Esophagus muscularis mucosa (tissue), 4 donors: ENCODE data around the gene FAM13A. TPM values are rescaled to one million over a fixed set of nuclear protein-coding genes. Genes with fewer than 3 reads are reported as not detected.
"Not testable (repeated sequence)": the region's sequence is repeated elsewhere in the genome, so short reads cannot be mapped to it uniquely, and the experiment has no call there.

Experiments used
- DNase-seq: peaks from one replicate; pipeline ENCODE4 v3.0.0-alpha.2; 2017; ENCODE audit errors: extremely low spot score
- H3K27ac ChIP-seq, 4 donors: fragments of 200-600 bp; sonication (generic); replicated peaks in 1 of 4; 1 replicate in 3 of 4; 2 replicates in 1 of 4; pipeline ENCODE4 v1.5.1; 2016 to 2019; ENCODE audit warnings: mild to moderate bottlenecking in 1 of 4
- H3K27me3 ChIP-seq, 4 donors: fragments of 200-600 bp; sonication (generic); one replicate each; pipeline versions ENCODE4 v1.5.1 to v1.6.0; 2016 to 2019
- H3K36me3 ChIP-seq, 4 donors: fragments of 200-600 bp; sonication (generic); one replicate each; pipeline ENCODE4 v1.5.1; 2016 to 2019
- H3K4me1 ChIP-seq, 4 donors: fragments of 200-600 bp; sonication (generic); one replicate each; pipeline ENCODE4 v1.5.1; 2016 to 2019
- H3K4me3 ChIP-seq, 4 donors: fragments of 200-600 bp; sonication (generic); 1 replicate in 2 of 4; 2 replicates in 2 of 4; pipeline ENCODE4 v1.5.1; 2016 to 2019; ENCODE audit warnings: mild to moderate bottlenecking in 4 of 4, moderate library complexity in 1 of 4
- H3K9me3 ChIP-seq, 4 donors: fragments of 200-600 bp; sonication (generic); 1 replicate in 3 of 4; 2 replicates in 1 of 4; pipeline ENCODE4 v1.5.1; 2016 to 2019
- EP300 ChIP-seq: sonication (generic); formaldehyde crosslinking; IDR thresholded peaks from one replicate; pipeline ENCODE4 v1.6.1; 2017; ENCODE audit warnings: antibody characterized with exemption
- POLR2A ChIP-seq: fragments of 450-650 bp; IDR thresholded peaks from one replicate; pipeline ENCODE4 v1.6.1; 2017; ENCODE audit warnings: antibody characterized with exemption, moderate library complexity, mild to moderate bottlenecking, low read depth
- POLR2AphosphoS5 ChIP-seq, 2 donors: sonication (generic); formaldehyde crosslinking; IDR thresholded peaks; one replicate each; pipeline ENCODE4 v1.6.1; 2017; ENCODE audit warnings: antibody characterized with exemption in 2 of 2
- WGBS: methylation state at CpG from one replicate; pipeline ENCODE4 v1.1.5; 2018; 5-methylcytosine and 5-hydroxymethylcytosine counted together
- intact Hi-C: fragments of 100-400 bp; cut with DNase I; formaldehyde crosslinking; loops from one replicate; pipeline ENCODE4 v1.15.1; 2023
- total RNA-seq, 4 donors: library from RNA; depleted of rRNA; stranded (reverse); fragments of >200 nt; gene quantifications; one replicate each; pipeline versions ENCODE4 v1.1.0 to v1.2.1, GENCODE V29; 2016
- TF ChIP-seq, protein P1 (sequence below), 3 experiments: fragments of 200-600 bp in 2 of 3; fragments of 450-650 bp in 1 of 3; sonication (generic) in 2 of 3; IDR thresholded peaks; one replicate each; pipeline ENCODE4 v1.5.1; 2017 to 2019; ENCODE audit warnings: antibody characterized with exemption in 3 of 3, mild to moderate bottlenecking in 2 of 3, moderate library complexity in 1 of 3

Gene FAM13A
- total RNA-seq, 4 donors from 2014 or later = 22.4 to 27.2 (median 26.0) TPM

DNA sequence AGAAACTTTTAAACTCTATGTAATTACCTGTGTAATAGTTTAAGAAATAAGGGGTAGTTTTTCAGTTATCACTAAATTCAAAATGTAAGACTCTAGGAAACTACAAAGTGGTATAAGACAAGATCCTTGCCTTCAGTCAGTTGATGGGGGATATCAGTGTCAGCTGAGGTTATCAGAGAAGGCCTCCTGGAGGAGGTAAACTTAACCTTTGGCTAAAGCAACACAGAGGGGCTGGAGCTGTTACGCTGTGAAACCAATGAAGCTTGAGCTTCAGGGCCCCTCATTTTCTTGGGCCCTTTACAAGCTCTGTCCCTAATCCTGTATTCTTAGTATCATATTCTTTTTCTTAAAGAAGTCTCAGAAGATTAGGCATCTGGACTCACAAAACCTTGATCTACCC is 35.9 kb downstream of the FAM13A start:
- WGBS = 95% methylated on average over 1 of the region's 1 CpG
- no peaks in the 10 kb centered on the region for H3K9me3 ChIP-seq
- H3K27ac ChIP-seq = no peak overlapping the region
- H3K36me3 ChIP-seq = peaks cover 0 to 26% (median 5%) of the 10 kb centered on the region in 4 donors
- H3K4me3 ChIP-seq = no peak overlapping the region
- no peaks in the 10 kb centered on the region for H3K27me3 ChIP-seq
- intact Hi-C loops = loop anchor here (5.0 to 10.0 kb wide), 2 partner anchors 314 to 486 kb away; no protein-coding TSS in a partner anchor
- TF ChIP-seq, protein P1, sequence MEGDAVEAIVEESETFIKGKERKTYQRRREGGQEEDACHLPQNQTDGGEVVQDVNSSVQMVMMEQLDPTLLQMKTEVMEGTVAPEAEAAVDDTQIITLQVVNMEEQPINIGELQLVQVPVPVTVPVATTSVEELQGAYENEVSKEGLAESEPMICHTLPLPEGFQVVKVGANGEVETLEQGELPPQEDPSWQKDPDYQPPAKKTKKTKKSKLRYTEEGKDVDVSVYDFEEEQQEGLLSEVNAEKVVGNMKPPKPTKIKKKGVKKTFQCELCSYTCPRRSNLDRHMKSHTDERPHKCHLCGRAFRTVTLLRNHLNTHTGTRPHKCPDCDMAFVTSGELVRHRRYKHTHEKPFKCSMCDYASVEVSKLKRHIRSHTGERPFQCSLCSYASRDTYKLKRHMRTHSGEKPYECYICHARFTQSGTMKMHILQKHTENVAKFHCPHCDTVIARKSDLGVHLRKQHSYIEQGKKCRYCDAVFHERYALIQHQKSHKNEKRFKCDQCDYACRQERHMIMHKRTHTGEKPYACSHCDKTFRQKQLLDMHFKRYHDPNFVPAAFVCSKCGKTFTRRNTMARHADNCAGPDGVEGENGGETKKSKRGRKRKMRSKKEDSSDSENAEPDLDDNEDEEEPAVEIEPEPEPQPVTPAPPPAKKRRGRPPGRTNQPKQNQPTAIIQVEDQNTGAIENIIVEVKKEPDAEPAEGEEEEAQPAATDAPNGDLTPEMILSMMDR (IDR thresholded peaks at IDR 0.05) = no peak
- TF ChIP-seq POLR2AphosphoS5 (IDR thresholded peaks at IDR 0.05) = no peak
- DNase-seq = no peak
- H3K4me1 ChIP-seq = peaks cover 0 to 8% (median 2%) of the 10 kb centered on the region in 4 donors

DNA sequence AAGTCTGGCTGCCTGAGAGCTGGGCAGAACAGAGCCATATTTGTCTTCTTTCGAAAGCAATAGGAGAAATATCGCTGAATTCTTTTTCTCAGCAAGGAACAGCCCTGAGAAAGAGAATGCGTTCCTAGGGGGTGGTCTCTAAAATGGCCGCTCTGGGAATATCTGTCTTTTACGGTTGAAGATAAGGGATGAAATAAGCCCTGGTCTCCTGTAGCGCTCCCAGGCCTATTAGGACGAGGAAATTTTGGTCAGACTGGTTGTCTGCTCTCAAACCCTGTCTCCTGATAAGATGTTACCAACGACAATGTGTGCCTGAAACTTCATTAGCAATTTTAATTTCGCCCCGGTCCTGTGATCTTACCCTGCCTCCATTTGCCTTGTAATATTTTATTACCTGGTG is 42.1 kb downstream of the FAM13A start:
- H3K4me3 ChIP-seq, H3K4me1 ChIP-seq, H3K27me3 ChIP-seq, H3K27ac ChIP-seq, H3K9me3 ChIP-seq, DNase-seq, intact Hi-C loops: not testable (repeated sequence)
- WGBS = 94% methylated on average over 10 of the region's 10 CpGs
- peaks cover 0 to 49% (median 5%) of the 10 kb centered on the region in 4 donors for H3K36me3 ChIP-seq

DNA sequence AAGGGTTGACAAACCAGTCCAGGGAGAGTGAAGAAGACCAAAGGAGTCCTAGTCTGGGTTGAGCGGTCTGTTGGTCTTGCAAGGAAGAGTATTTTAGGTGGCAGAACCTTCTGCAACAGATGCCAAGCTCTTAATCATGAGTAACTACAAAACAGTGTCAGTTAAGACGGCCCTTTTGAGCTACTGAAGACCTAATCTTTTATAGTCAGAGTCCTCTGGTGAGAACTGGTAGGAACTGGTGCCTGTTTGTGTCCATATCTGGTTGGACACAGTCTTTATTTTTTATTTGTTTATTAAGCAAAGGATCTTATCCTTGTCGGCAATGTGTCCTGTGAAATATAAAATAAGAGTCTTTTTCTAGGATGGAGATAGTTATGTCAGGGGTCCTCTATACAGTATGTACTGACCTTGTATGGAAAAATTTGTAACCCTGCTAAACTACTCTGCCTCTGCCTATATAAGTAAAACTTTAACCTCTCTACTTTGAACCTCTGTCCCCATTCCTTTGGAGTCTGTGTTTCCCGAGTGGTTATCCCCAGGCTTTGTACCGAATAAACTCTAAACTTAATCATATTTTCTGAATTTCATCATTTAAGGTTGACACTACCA is 47.1 kb downstream of the FAM13A start:
- no peaks in the 10 kb centered on the region for H3K9me3 ChIP-seq
- intact Hi-C loops = no loop called here
- no peak for DNase-seq
- no peaks in the 10 kb centered on the region for H3K4me1 ChIP-seq
- no peak for TF ChIP-seq POLR2A
- TF ChIP-seq POLR2AphosphoS5 (IDR thresholded peaks at IDR 0.05) = no peak
- TF ChIP-seq EP300 = no peak
- TF ChIP-seq, protein P1 (IDR thresholded peaks at IDR 0.05) = no peak
- H3K27me3 ChIP-seq = no peaks in the 10 kb centered on the region
- WGBS = 96% methylated on average over 5 of the region's 5 CpGs
- H3K27ac ChIP-seq = no peak overlapping the region
- peaks cover 0 to 35% (median 3%) of the 10 kb centered on the region in 4 donors for H3K36me3 ChIP-seq
- no peak overlapping the region for H3K4me3 ChIP-seq

DNA sequence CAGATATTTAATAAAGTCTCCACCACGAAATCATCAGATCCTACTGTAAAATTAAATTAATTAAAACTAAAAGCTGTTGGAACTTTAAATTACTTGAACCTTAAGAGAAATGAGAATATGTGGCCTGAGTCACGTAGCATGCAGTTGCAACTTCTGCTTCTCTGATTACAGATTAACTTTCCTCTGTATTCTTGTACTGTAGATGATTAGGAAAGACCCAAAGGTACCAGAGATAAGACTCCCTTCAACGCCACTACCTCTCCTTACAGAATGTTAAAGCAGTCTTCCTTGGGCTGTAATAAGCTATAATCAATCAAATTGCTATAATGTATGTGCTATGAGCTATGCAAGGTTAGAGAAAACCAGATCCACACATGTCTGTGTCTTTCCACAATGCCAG is 47.9 kb downstream of the FAM13A start:
- Histone ChIP-seq H3K9me3 (no peaks in the 10 kb centered on the region), H3K36me3 (peaks cover 0 to 31% (median 3%) of the 10 kb centered on the region in 4 donors), H3K27me3 (no peaks in the 10 kb centered on the region), H3K4me3 (no peak overlapping the region), H3K4me1 (no peaks in the 10 kb centered on the region), H3K27ac (no peak overlapping the region)
- WGBS = 89% methylated on average over 3 of the region's 3 CpGs
- intact Hi-C loops = no loop called here
- TF ChIP-seq POLR2A = no peak
- no peak for TF ChIP-seq POLR2AphosphoS5 (IDR thresholded peaks at IDR 0.05)
- TF ChIP-seq, protein P1 (IDR thresholded peaks at IDR 0.05) = no peak
- TF ChIP-seq EP300 = no peak
- no peak for DNase-seq

DNA sequence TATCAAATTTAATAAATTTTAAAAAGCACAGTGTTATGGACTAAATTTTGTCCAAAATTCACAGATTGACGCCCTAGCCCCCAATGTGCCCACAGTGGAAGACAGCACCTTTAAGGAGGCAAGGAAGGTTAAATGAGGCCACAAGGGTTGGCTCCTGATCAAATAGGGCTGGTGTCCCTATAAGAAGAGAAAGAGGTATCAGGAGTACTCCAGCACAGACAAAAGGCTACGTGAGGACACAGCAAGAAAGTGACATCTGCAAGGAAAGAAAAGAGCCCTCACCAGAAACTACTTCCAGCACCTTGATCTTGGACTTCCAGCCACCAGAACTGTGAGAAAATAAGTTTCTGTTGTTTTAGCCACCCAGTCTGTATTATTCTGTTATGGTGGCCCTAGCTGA is 48.8 kb downstream of the FAM13A start:
- H3K27me3 ChIP-seq = no peaks in the 10 kb centered on the region
- H3K36me3 ChIP-seq = peaks cover 0 to 22% (median 3%) of the 10 kb centered on the region in 4 donors
- no peak for DNase-seq
- H3K4me3 ChIP-seq = no peak overlapping the region
- intact Hi-C loops = no loop called here
- no peak overlapping the region for H3K27ac ChIP-seq
- no peaks in the 10 kb centered on the region for H3K9me3 ChIP-seq
- TF ChIP-seq, protein P1 (IDR thresholded peaks at IDR 0.05) = no peak
- TF ChIP-seq POLR2AphosphoS5 (IDR thresholded peaks at IDR 0.05) (no peak), POLR2A (no peak), EP300 (no peak)
- WGBS = 88% methylated on average over 2 of the region's 2 CpGs
- H3K4me1 ChIP-seq = no peaks in the 10 kb centered on the region
